Measurements from ENCODE around the gene MIPEP.

MIPEP gene

DNA sequence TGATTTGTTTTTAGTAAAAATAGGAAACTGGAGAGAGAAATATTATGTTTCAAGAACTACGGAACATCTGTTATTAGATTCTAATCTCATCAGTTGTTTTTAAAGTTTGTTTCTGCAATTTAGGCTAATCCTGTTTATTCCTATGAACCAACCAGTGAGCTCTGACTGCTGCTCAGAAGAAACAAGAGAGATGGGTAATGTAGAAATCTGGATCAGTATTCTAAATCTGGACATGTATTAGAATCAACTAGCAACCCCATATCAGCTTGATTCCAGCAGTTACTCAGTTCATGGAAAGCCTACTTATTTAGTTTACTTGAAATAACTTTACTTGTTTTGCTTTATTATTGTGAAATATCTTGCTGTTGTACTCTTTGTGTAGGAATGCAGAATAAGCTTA, 203.8 kb downstream of the MIPEP start:
- TF ChIP-seq YY1 (IDR thresholded peaks at IDR 0.05; ENCODE audit: low read depth) (no peak), MAX (IDR thresholded peaks at IDR 0.05) (no peak), EGR1 (IDR thresholded peaks at IDR 0.05) (no peak), TEAD4 (IDR thresholded peaks at IDR 0.05) (no peak), FOXM1 (IDR thresholded peaks at IDR 0.05; ENCODE audit: borderline replicate concordance, low read depth) (no peak), TAF1 (IDR thresholded peaks at IDR 0.05; ENCODE audit: low read depth) (no peak)

DNA sequence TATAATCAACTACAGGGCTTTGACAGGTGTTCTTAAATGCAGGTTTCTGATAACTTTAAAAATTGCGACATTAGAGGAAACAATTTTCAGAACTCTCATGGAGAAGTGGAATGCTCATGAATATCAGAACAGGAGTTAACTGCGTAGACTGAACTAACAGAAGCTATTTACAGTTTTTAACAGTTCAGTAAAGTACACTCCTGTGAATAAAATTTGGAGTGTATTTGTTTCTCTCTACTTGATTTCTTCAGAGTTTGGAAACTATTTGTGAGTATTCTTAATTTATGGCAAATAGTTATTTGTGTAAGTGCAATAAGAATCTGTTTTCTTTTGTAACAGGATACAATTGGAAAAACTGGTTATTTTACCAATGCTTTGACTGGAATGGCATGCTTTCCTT, 204.6 kb downstream of the MIPEP start:
- TF ChIP-seq, protein P1, sequence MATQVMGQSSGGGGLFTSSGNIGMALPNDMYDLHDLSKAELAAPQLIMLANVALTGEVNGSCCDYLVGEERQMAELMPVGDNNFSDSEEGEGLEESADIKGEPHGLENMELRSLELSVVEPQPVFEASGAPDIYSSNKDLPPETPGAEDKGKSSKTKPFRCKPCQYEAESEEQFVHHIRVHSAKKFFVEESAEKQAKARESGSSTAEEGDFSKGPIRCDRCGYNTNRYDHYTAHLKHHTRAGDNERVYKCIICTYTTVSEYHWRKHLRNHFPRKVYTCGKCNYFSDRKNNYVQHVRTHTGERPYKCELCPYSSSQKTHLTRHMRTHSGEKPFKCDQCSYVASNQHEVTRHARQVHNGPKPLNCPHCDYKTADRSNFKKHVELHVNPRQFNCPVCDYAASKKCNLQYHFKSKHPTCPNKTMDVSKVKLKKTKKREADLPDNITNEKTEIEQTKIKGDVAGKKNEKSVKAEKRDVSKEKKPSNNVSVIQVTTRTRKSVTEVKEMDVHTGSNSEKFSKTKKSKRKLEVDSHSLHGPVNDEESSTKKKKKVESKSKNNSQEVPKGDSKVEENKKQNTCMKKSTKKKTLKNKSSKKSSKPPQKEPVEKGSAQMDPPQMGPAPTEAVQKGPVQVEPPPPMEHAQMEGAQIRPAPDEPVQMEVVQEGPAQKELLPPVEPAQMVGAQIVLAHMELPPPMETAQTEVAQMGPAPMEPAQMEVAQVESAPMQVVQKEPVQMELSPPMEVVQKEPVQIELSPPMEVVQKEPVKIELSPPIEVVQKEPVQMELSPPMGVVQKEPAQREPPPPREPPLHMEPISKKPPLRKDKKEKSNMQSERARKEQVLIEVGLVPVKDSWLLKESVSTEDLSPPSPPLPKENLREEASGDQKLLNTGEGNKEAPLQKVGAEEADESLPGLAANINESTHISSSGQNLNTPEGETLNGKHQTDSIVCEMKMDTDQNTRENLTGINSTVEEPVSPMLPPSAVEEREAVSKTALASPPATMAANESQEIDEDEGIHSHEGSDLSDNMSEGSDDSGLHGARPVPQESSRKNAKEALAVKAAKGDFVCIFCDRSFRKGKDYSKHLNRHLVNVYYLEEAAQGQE (IDR thresholded peaks at IDR 0.05; ENCODE audit: low read depth) = no peak
- TF ChIP-seq CEBPB (IDR thresholded peaks at IDR 0.05) (no peak), TCF12 (IDR thresholded peaks at IDR 0.05; ENCODE audit: low read depth) (no peak), ZBTB7A (IDR thresholded peaks at IDR 0.05; ENCODE audit: low read depth) (no peak), NFIC (IDR thresholded peaks at IDR 0.05) (no peak), MAX (IDR thresholded peaks at IDR 0.05) (no peak), EP300 (IDR thresholded peaks at IDR 0.05; ENCODE audit: borderline replicate concordance) (no peak), USF1 (IDR thresholded peaks at IDR 0.05) (no peak), TEAD4 (IDR thresholded peaks at IDR 0.05) (no peak), EGR1 (IDR thresholded peaks at IDR 0.05) (no peak), TAF1 (IDR thresholded peaks at IDR 0.05; ENCODE audit: low read depth) (no peak), CREB1 (IDR thresholded peaks at IDR 0.05; ENCODE audit: low read depth) (no peak), FOXM1 (IDR thresholded peaks at IDR 0.05; ENCODE audit: borderline replicate concordance, low read depth) (no peak), YY1 (IDR thresholded peaks at IDR 0.05; ENCODE audit: low read depth) (no peak), RAD21 (IDR thresholded peaks at IDR 0.05; ENCODE audit: low read depth) (no peak)

- TF ChIP-seq EGR1 (IDR thresholded peaks at IDR 0.05) = no peak
- TF ChIP-seq MAX (IDR thresholded peaks at IDR 0.05) = no peak
- TF ChIP-seq TCF12 (IDR thresholded peaks at IDR 0.05; ENCODE audit: low read depth) = no peak
- TF ChIP-seq FOXM1 (IDR thresholded peaks at IDR 0.05; ENCODE audit: borderline replicate concordance, low read depth) = no peak
- no peak for TF ChIP-seq ZBTB7A (IDR thresholded peaks at IDR 0.05; ENCODE audit: low read depth)
- no peak for TF ChIP-seq EP300 (IDR thresholded peaks at IDR 0.05; ENCODE audit: borderline replicate concordance)
- no peak for TF ChIP-seq NFIC (IDR thresholded peaks at IDR 0.05)
- TF ChIP-seq CEBPB (IDR thresholded peaks at IDR 0.05) = no peak
- TF ChIP-seq CREB1 (IDR thresholded peaks at IDR 0.05; ENCODE audit: low read depth) = no peak
These were observed 206.1 kb downstream of the MIPEP start for GRCh38 chr13:23683084-23683483.

DNA sequence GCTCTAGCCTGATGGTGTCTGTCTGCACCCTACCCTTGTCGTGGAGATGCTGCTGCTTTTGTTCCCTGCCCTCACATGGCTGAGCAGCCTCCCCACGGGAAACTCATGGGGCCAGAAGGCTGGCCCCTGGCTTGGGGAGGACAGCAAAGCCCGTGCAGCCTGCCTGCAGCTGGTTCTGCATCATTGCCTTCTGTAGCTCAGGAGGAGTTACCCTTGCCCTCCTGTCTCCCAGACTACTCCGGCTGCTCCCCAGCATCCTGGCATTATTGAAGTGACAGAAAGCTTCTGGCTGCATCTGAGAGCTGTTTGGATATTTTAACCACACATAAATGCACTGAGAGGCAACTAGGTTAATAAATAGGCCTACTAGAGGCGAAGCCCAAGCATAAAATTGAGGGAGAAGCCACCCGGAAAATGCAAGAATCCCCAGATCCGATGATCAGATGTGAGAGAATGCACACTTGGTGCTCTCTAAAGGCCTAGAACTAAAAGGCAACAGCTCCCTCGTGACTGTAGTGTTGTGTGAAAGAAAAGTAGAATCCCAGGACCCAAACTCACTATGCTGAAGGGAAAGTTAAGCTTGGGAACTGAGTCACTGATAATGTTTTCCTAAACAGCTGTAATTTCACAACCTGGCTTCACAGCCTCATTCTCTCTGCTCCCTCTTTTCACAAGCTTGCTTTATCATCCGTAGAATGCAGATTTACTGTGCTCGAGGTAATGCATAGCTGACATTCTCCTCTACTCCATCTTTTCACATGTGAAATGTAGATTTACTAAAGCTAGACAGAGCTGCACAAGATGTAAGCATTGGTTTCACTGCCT, 208.1 kb downstream of the MIPEP start:
- TF ChIP-seq CREB1 (IDR thresholded peaks at IDR 0.05; ENCODE audit: low read depth) (no peak), TCF12 (IDR thresholded peaks at IDR 0.05; ENCODE audit: low read depth) (no peak), RAD21 (IDR thresholded peaks at IDR 0.05; ENCODE audit: low read depth) (no peak), USF1 (IDR thresholded peaks at IDR 0.05) (no peak), YY1 (IDR thresholded peaks at IDR 0.05; ENCODE audit: low read depth) (no peak), EP300 (IDR thresholded peaks at IDR 0.05; ENCODE audit: borderline replicate concordance) (no peak), ZBTB7A (IDR thresholded peaks at IDR 0.05; ENCODE audit: low read depth) (no peak), FOXM1 (IDR thresholded peaks at IDR 0.05; ENCODE audit: borderline replicate concordance, low read depth) (no peak), NFIC (IDR thresholded peaks at IDR 0.05) (no peak), EGR1 (IDR thresholded peaks at IDR 0.05) (no peak), CEBPB (IDR thresholded peaks at IDR 0.05) (no peak), MAX (IDR thresholded peaks at IDR 0.05) (no peak), TEAD4 (IDR thresholded peaks at IDR 0.05) (no peak), TAF1 (IDR thresholded peaks at IDR 0.05; ENCODE audit: low read depth) (no peak)
- TF ChIP-seq, protein P1 (IDR thresholded peaks at IDR 0.05; ENCODE audit: low read depth) = no peak
